Pancreas (tissue), 10 donors: Measurements from ENCODE around the gene TNS3. TPM values are rescaled to one million over a fixed set of nuclear protein-coding genes. Genes with fewer than 3 reads are reported as not detected.

Source experiments
- ATAC-seq, 4 donors: fragments of 200-7000 bp; cut with Tn5 transposase; one replicate each; pipeline versions ENCODE4 v1.8.0 to v1.9.1; 2020; ENCODE audit warnings: mild to moderate bottlenecking in 4 of 4, moderate library complexity in 4 of 4
- DNase-seq, 6 donors: peaks; one replicate each; pipeline ENCODE4 v3.0.0-alpha.2; 2020
- FAIRE-seq: peaks from 2 replicates; lab custom pipeline; 2012; peaks lifted over from hg19 to GRCh38; lab: Jason Lieb, UNC
- H3K27ac ChIP-seq, 4 donors: fragments of 200-600 bp; sonication (generic); 1 replicate in 3 of 4; 2 replicates in 1 of 4; pipeline versions ENCODE4 v1.5.0 to v1.8.0; 2020
- H3K27me3 ChIP-seq, 4 donors: fragments of 200-600 bp; one replicate each; pipeline ENCODE4 v1.8.0; 2021
- H3K36me3 ChIP-seq, 3 donors: fragments of 200-600 bp; sonication (generic) in 1 of 3; one replicate each; pipeline versions ENCODE4 v1.5.0 to v1.8.0; 2020 to 2021
- H3K4me1 ChIP-seq, 3 donors: fragments of 200-600 bp; one replicate each; pipeline ENCODE4 v1.8.0; 2021
- H3K4me3 ChIP-seq, 4 donors: fragments of 200-600 bp; sonication (generic) in 2 of 4; one replicate each; pipeline versions ENCODE4 v1.5.0 to v1.8.0; 2020 to 2021
- H3K9me3 ChIP-seq, 4 donors: fragments of 200-600 bp; one replicate each; pipeline ENCODE4 v1.8.0; 2021
- CTCF ChIP-seq, 4 donors: fragments of 200-600 bp; sonication (generic) in 3 of 4; IDR thresholded peaks; one replicate each; pipeline versions ENCODE4 v1.5.0 to v1.8.0; 2021; ENCODE audit warnings: antibody characterized with exemption in 4 of 4
- WGBS, 2 donors: extraction: QIAGEN DNeasy Blood & Tissue Kit; methylation state at CpG; one replicate each; pipeline ENCODE4 v1.1.7; 2013; 5-methylcytosine and 5-hydroxymethylcytosine counted together
- intact Hi-C, 3 donors: fragments of 100-400 bp; cut with DNase I; formaldehyde crosslinking; loops; one replicate each; pipeline versions ENCODE4 v1.11.1 to v1.14.2; 2022
- polyA plus RNA-seq, 2 donors: library from polyadenylated mRNA; stranded (reverse); fragments of 200-250 nt; gene quantifications; one replicate each; pipeline ENCODE4 v1.2.3, GENCODE V29; 2013
- total RNA-seq, 6 donors: library from RNA; stranded (reverse); fragmentation: NEBNext Ultra II Directional in 4 of 6; extraction: Animal tissue kit (Norgen Biotek cat#: 25700) in 4 of 6; gene quantifications; one replicate each; pipeline versions ENCODE4 v1.2.1 to v1.2.4, GENCODE V29; 2021 to 2023
- donor health status: healthy with polysubstance abuse.
- donor health status: DM: no; HTN: no; CAD: no; lungs with moderate emphysema.
- donor health status: DM: no; HTN: no; CAD: no.
- donor health status: control.
- donor health status: control.
- donor health status: Bipolar disorder and iron deficiency.
- donor health status: DM: yes; HTN: yes; CAD: no.
- donor health status: DM: no; HTN: no; CAD: no.
- donor health status: DM: no; HTN: no; CAD: no.
- donor health status: DM: yes; HTN: yes; CAD: no.

Gene TNS3
- total and polyA plus RNA-seq, 8 donors: 28.0 to 125 (median 91.2) TPM

DNA sequence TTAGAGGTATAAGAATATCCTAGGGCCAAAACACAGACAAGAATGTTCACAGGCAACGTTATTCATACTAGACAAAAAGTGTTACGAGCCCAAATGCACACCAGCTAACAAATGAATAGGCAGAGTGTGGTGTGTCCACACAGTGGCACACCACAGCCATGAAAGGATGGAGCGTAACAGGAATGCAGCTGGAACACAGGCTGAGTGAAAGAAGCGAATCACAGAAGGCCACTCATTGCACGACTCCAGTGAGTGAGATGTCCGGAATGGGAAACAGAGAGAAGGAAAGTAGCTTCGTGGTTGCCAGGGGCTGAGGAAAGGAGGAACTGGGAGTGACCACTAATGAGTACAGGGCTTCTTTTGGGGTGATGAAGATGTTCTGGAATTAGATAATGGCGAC, 198.8 kb downstream of the TNS3 start:
- peaks cover 24 to 35% (median 32%) of the 10 kb centered on the region in 3 donors for H3K4me1 ChIP-seq
- FAIRE-seq: no peak
- H3K9me3 ChIP-seq: no peaks in the 10 kb centered on the region
- TF ChIP-seq CTCF (IDR thresholded peaks at IDR 0.05): no peak
- H3K27me3 ChIP-seq: no peaks in the 10 kb centered on the region
- H3K36me3 ChIP-seq: peaks cover 0 to 5% (median 0%) of the 10 kb centered on the region in 3 donors
- intact Hi-C loops: no loop called here
- peak in 1 of 6 donors; percentile 21 for DNase-seq
- WGBS, 2 donors: 84 to 85% methylated on average over 8 of the region's 8 CpGs
- no peak overlapping the region for H3K27ac ChIP-seq
- H3K4me3 ChIP-seq: no peak overlapping the region
- no peak for ATAC-seq

DNA sequence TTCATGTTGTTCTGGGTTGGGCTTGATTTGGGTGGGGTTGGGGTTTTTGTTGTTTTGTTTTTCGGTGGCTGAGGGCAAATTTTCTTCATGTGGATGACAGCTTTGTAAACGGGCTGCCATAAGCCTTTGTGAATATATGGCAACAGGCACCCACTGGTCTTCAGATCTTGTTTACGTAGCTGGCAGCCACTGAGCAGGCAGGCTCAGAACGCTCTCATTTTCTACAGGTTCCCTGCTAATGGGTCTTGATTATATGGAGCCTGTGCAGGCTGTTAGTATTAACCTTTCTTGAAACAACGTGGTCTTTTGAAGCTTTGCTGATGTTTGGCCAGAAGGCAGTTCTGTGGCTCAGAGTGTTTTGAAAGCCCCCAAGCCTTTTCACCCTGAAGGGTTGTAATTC, 199.7 kb downstream of the TNS3 start:
- no peaks in the 10 kb centered on the region for H3K9me3 ChIP-seq
- intact Hi-C loops: no loop called here
- no peak for ATAC-seq
- TF ChIP-seq CTCF (IDR thresholded peaks at IDR 0.05): no peak
- H3K27ac ChIP-seq: no peak overlapping the region
- peaks cover 24 to 35% (median 32%) of the 10 kb centered on the region in 3 donors for H3K4me1 ChIP-seq
- no peak overlapping the region for H3K4me3 ChIP-seq
- 40 to 45% methylated on average over 5 of the region's 5 CpGs for WGBS, 2 donors
- no peaks in the 10 kb centered on the region for H3K27me3 ChIP-seq
- peaks cover 0 to 5% (median 0%) of the 10 kb centered on the region in 3 donors for H3K36me3 ChIP-seq
- no peak for DNase-seq
- FAIRE-seq: no peak

DNA sequence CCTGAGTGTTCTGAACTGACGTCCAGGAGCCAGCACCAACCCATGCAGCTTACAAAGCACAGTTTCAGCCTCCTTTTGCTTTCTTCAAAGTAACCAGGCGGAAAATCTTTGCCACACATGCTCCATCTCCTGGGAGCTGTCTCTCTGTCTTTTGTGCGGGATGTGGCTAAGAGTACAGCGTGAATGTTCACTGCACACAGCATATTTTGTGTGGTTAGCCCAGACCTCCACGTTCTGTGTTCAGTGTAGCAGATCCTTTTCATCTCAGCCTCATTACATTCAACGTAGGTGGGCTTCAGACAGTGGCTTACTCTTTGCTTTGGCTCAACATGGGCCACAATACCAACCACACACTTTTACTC, 200.8 kb downstream of the TNS3 start:
- 61 to 68% methylated on average over 6 of the region's 6 CpGs for WGBS, 2 donors
- H3K36me3 ChIP-seq: peaks cover 0 to 5% (median 0%) of the 10 kb centered on the region in 3 donors
- FAIRE-seq: no peak
- no peaks in the 10 kb centered on the region for H3K27me3 ChIP-seq
- DNase-seq: peak in 1 of 6 donors; percentile 27
- peaks cover 22 to 27% (median 26%) of the 10 kb centered on the region in 3 donors for H3K4me1 ChIP-seq
- no peak for TF ChIP-seq CTCF (IDR thresholded peaks at IDR 0.05)
- H3K9me3 ChIP-seq: no peaks in the 10 kb centered on the region
- ATAC-seq: no peak
- H3K4me3 ChIP-seq: no peak overlapping the region
- intact Hi-C loops: no loop called here
- peak overlapping the region; percentile 45 to 78 (median 72) for H3K27ac ChIP-seq

DNA sequence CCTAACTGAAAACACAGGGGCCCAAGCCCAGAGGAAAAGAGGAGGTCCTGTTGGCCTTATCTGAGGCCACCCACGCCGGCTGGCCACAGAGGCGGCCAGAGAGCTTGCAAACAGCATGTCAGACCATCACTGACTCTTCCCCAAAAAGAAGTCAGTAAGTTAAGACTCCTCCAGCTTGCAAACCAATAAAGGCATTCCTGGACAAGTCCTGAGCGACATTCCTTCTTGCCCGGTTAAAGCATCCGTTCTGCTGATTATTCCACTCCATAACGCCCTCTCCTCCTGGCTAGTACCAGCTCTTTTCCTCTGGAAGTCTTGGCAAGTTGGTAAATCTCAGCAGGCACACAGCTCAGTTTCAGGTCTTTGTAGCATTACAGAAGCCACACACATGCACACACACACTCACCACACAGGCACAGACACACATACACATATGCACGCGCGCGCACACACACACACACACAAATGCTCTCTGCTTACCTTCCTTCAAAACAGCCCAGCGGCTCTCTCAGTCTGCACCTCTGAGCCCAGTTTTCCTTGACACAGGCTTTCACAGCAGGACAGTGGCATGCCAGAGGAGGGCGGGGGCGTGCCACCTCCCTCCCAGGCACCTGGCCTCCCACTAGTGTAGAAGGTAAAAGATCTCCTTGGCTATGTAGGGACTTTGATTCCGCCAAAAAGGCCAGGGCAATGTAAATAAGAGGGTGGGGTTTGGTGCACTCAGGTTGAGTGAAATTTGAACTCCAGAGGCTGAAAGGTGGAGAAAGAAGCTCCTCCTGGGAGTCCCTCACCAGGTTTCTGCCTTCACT, 201.4 kb downstream of the TNS3 start:
- DNase-seq (peak in 1 of 6 donors; percentile 49), ATAC-seq (peak; percentile 17 to 42 (median 29)), FAIRE-seq (no peak)
- WGBS, 2 donors: 32 to 46% methylated on average over 15 of the region's 15 CpGs
- peak overlapping the region; percentile 45 to 78 (median 72) for H3K27ac ChIP-seq
- intact Hi-C loops: no loop called here
- peaks cover 20 to 22% (median 22%) of the 10 kb centered on the region in 3 donors for H3K4me1 ChIP-seq
- no peaks in the 10 kb centered on the region for H3K27me3 ChIP-seq
- H3K9me3 ChIP-seq: no peaks in the 10 kb centered on the region
- H3K36me3 ChIP-seq: peaks cover 0 to 5% (median 0%) of the 10 kb centered on the region in 3 donors
- no peak for TF ChIP-seq CTCF (IDR thresholded peaks at IDR 0.05)
- no peak overlapping the region for H3K4me3 ChIP-seq
